ENCODE results near the gene OXCT2.
"Not testable (repeated sequence)": the region's sequence is repeated elsewhere in the genome, so short reads cannot be mapped to it uniquely, and the experiment has no call there.

OXCT2 gene

GRCh38 chr1:39776400-39776713 is 5.2 kb upstream of the OXCT2 start:
- no peak for DNase-seq (ENCODE audit: low read depth)
- H3K4me3 ChIP-seq (ENCODE audit: low read length) = no peak overlapping the region
- no peak for TF ChIP-seq CTCF (IDR thresholded peaks at IDR 0.05; ENCODE audit: insufficient read depth, low read depth, low read length, missing control alignments)

- not testable (repeated sequence) for H3K4me3 ChIP-seq (ENCODE audit: low read length); DNase-seq (ENCODE audit: low read depth)
Observed at GRCh38 chr1:39775676-39776399, 4.7 kb upstream of the OXCT2 start.

GRCh38 chr1:39775141-39775540 is 4.0 kb upstream of the OXCT2 start:
- not testable (repeated sequence) for H3K4me3 ChIP-seq (ENCODE audit: low read length)

GRCh38 chr1:39773369-39773979 is 2.3 kb upstream of the OXCT2 start:
- not testable (repeated sequence) for H3K4me3 ChIP-seq (ENCODE audit: low read length); DNase-seq (ENCODE audit: low read depth)

More at GRCh38 chr1:39775141-39775540, 4.0 kb upstream of the OXCT2 start:
- DNase-seq (ENCODE audit: low read depth) = not testable (repeated sequence)

GRCh38 chr1:39770100-39771021 is 787 bp downstream of the OXCT2 start:
- H3K4me3 ChIP-seq (ENCODE audit: low read length); DNase-seq (ENCODE audit: low read depth): not testable (repeated sequence)

GRCh38 chr1:39769502-39769901 is 1.6 kb downstream of the OXCT2 start:
- H3K4me3 ChIP-seq (ENCODE audit: low read length); DNase-seq (ENCODE audit: low read depth): not testable (repeated sequence)

GRCh38 chr1:39766466-39766865 is 4.7 kb downstream of the OXCT2 start:
- H3K4me3 ChIP-seq (ENCODE audit: low read length); DNase-seq (ENCODE audit: low read depth): not testable (repeated sequence)

- DNase-seq (ENCODE audit: low read depth); H3K4me3 ChIP-seq (ENCODE audit: low read length): not testable (repeated sequence)
Observed at GRCh38 chr1:39764512-39764911, 6.6 kb downstream of the OXCT2 start.

GRCh38 chr1:39763619-39764374 is 7.4 kb downstream of the OXCT2 start:
- H3K4me3 ChIP-seq (ENCODE audit: low read length); DNase-seq (ENCODE audit: low read depth): not testable (repeated sequence)

- no peak for DNase-seq (ENCODE audit: low read depth)
- H3K4me3 ChIP-seq (ENCODE audit: low read length) = no peak overlapping the region
- no peak for TF ChIP-seq CTCF (IDR thresholded peaks at IDR 0.05; ENCODE audit: insufficient read depth, low read depth, low read length, missing control alignments)
Observed at GRCh38 chr1:39762550-39763540, 8.3 kb downstream of the OXCT2 start.
